Measurements from ENCODE around the gene NACC1. TPM values are rescaled to one million over a fixed set of nuclear protein-coding genes. Genes with fewer than 3 reads are reported as not detected.

The NACC1 gene
- total RNA-seq, 1 donor from 2014 or later = 35.5 TPM

DNA sequence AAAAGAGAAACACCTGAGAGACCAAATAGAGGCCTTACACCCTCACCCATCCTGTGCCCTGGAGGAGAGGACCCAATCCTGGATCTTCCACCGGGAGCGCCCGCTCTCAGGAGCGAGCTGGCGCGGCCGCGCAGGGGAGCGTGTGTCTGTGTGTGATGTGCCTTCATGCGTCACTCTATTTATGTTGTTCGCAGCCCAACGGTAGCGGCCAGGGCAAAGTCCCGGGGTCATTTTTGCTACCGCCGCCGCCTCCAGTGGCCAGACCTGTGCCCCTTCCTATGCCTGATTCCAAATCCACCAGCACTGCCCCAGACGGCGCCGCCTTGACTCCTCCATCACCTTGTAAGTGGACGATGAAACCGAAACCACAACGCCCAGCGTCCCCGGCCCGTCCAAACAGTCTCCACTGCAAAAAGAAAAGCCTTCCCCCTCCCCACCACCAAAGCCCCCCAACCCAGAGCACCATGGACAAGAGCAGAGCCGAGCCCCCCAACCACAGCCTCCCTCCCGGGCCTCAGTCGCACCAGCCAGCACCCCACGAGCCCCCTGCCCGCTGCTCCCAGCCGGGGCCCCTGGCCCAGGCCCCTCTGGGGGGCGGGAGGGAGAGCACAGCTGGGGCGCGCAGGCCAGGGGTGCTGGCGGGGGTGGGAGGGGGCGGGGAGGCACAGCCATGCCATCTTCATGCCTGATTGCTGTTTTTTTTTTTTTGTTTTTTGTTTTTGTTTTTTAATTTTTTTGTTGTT lies 30.1 kb upstream of the NACC1 start:
- intact Hi-C loops (cut with DNase I) = no loop called here
- TF ChIP-seq, protein P1, sequence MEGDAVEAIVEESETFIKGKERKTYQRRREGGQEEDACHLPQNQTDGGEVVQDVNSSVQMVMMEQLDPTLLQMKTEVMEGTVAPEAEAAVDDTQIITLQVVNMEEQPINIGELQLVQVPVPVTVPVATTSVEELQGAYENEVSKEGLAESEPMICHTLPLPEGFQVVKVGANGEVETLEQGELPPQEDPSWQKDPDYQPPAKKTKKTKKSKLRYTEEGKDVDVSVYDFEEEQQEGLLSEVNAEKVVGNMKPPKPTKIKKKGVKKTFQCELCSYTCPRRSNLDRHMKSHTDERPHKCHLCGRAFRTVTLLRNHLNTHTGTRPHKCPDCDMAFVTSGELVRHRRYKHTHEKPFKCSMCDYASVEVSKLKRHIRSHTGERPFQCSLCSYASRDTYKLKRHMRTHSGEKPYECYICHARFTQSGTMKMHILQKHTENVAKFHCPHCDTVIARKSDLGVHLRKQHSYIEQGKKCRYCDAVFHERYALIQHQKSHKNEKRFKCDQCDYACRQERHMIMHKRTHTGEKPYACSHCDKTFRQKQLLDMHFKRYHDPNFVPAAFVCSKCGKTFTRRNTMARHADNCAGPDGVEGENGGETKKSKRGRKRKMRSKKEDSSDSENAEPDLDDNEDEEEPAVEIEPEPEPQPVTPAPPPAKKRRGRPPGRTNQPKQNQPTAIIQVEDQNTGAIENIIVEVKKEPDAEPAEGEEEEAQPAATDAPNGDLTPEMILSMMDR (IDR thresholded peaks at IDR 0.05) = no peak
- H3K4me1 ChIP-seq = peaks cover 42 to 50% of the 10 kb centered on the region in 2 donors
- H3K27ac ChIP-seq = peak overlapping the region; percentile 93 to 94
- H3K4me3 ChIP-seq = no peak overlapping the region
- H3K27me3 ChIP-seq = no peaks in the 10 kb centered on the region
- peak in 1 of 2 donors; percentile 64 for DNase-seq (ENCODE audit: low spot score in 2 of 2)
- peaks cover 16 to 18% of the 10 kb centered on the region in 2 donors for H3K36me3 ChIP-seq
- H3K9me3 ChIP-seq = no peaks in the 10 kb centered on the region

DNA sequence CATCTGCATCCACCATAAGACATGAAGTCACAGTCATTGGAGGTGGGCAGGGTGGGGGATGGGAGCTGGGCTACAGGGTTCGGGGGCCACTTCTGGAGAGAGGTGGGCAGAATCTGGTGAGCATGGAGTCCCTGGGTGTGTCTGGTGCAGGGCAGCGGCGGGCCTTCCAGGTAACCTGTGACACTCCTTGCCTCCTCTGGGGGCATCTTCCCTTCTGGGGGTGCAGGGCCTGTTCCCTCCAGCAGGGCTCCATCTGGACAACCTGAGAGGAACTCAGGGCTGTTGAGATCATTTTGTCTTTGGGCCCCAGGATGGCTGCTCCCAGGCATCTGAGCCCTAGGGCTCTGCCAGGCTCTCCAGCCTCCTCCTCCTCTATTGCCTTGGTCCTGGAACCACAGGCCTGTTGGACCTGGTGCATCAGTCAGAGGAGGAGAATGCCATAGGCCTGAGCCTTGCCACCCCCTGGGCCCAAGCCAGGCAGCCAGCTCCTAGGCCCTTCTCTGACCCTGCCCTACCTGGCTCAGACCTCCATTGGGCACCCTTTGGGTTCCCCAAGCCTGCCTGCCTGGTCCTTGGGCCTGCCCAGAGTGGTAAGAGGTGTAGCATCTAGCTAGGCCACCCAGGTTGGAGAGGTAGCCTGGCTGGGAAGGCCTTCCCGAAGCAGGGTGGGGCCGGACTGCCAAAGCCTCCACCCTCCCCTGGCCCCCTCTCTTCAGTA lies 28.8 kb upstream of the NACC1 start:
- H3K36me3 ChIP-seq = peaks cover 10 to 11% of the 10 kb centered on the region in 2 donors
- no peaks in the 10 kb centered on the region for H3K27me3 ChIP-seq
- intact Hi-C loops (cut with DNase I) = no loop called here
- no peak overlapping the region for H3K4me3 ChIP-seq
- peak in 1 of 2 donors; percentile 68 for DNase-seq (ENCODE audit: low spot score in 2 of 2)
- no peaks in the 10 kb centered on the region for H3K9me3 ChIP-seq
- H3K4me1 ChIP-seq = peaks cover 47 to 58% of the 10 kb centered on the region in 2 donors
- H3K27ac ChIP-seq = peak overlapping the region; percentile 93 to 94
- TF ChIP-seq, protein P1 (IDR thresholded peaks at IDR 0.05) = peak in 1 of 3 experiments; percentile 29

DNA sequence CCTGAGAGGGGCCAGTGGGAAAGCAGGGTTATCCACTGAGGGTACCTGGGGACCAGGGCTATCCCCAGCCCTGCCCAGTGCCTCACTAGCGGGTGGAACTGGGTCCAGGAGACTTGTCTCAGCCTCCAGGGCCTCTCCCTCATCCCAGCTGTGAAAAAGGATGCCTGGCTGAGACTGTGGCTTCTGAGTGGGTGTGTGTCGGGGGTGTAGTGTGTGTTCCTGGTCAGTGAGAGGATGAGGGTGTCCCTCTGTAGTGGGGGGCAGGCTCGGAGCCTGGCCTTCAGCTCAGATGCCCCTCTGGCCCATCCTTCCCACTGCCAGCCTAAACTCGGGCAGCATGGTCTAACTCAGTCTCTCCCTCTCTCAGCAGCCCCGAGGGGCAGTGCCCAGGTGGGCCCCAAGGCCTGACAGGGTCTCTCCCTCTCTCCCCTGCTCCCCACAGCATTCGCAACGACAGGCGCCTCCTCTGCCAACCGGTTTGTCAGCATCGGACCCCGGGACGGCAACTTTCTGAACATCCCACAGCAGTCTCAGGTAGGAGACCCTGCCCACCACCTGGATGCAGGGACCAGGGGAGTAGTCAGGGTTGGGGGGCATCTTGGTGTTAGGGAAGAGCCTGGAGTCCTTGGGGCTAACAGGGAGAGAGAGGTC lies 28.1 kb upstream of the NACC1 start:
- TF ChIP-seq, protein P1 (IDR thresholded peaks at IDR 0.05) = no peak
- Histone ChIP-seq H3K4me3 (no peak overlapping the region), H3K4me1 (peaks cover 49 to 59% of the 10 kb centered on the region in 2 donors), H3K27ac (peak overlapping the region; percentile 93 to 94), H3K36me3 (peaks cover 13 to 15% of the 10 kb centered on the region in 2 donors), H3K9me3 (no peaks in the 10 kb centered on the region), H3K27me3 (no peaks in the 10 kb centered on the region)
- DNase-seq (ENCODE audit: low spot score in 2 of 2) = peak in 1 of 2 donors; percentile 63
- intact Hi-C loops (cut with DNase I) = loop anchor here (5.0 kb wide), 1 partner anchor 93 kb away; the partner anchor contains the start of gene NFIX

DNA sequence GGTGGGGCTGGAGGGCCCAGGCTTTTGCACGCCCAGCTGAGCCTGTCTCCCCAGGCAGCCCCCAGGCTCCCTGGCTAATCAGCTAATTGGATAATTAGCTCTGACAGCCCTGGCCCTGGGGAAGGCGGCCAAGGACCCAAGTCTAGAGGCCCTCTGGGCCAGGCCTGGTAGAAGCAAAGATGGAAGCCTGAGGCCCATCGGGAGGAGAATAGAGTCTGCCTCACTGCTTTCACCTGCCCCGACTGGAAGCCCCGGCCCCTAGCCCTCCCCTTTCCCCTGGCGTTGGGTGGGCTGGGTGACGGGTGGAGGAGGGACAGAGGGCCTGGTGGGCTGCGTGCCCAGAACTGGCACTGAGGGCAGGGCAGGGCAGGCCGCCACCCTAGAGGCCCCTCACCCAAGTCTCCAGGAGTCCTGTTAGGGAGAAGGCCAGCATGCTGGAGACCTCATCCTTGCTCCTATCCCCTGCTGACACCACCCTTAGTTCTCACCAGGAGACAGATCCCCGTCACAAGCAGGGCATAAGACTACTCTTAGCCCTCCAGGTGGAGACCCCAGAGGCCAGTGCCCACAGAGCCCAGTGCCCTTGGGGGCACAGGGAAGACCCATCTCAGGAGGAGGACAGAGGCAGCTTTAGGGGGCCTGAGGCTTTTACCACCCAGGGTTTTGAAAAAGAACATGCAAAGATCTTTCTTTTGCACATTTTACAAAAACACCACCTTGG lies 27.4 kb upstream of the NACC1 start:
- Histone ChIP-seq H3K36me3 (peaks cover 19 to 22% of the 10 kb centered on the region in 2 donors), H3K27ac (peak overlapping the region; percentile 93 to 94), H3K4me1 (peaks cover 48 to 53% of the 10 kb centered on the region in 2 donors), H3K9me3 (no peaks in the 10 kb centered on the region), H3K4me3 (no peak overlapping the region), H3K27me3 (no peaks in the 10 kb centered on the region)
- TF ChIP-seq, protein P1 (IDR thresholded peaks at IDR 0.05) = no peak
- intact Hi-C loops (cut with DNase I) = loop anchor here (5.0 kb wide), 1 partner anchor 93 kb away; the partner anchor contains the start of gene NFIX
- peak in 1 of 2 donors; percentile 63 for DNase-seq (ENCODE audit: low spot score in 2 of 2)
